K562 treated with DMSO at 1 percent for 12 hours (cell line): ENCODE data around the gene FAM234A. TPM values are rescaled to one million over a fixed set of nuclear protein-coding genes. Genes with fewer than 3 reads are reported as not detected.

Experiments used
- total RNA-seq: library from RNA; unstranded; fragments of 300-600 nt; gene quantifications from 2 replicates; pipeline ENCODE4 v1.2.3, GENCODE V29; 2022; ENCODE audit not compliant: insufficient read depth

FAM234A gene
- 78.1 and 81.9 TPM in 2 replicates for total RNA-seq

GRCh38 chr16:234468-235305 lies at the start of gene FAM234A:
TSS of gene FAM234A (plus strand) at chr16:234821. CDS start at chr16:254414, 19,593 bp downstream.

GRCh38 chr16:228852-229730 lies 5.5 kb upstream of the FAM234A start, which contains the start of gene LUC7L:
TSS of gene LUC7L (minus strand) at chr16:229449. CDS start at chr16:229339, 110 bp downstream.

GRCh38 chr16:275786-276232 lies 41.2 kb downstream of the FAM234A start, which contains the start of gene RGS11:
TSS of gene RGS11 (minus strand) at chr16:275944. CDS start at chr16:275911, 33 bp downstream.

GRCh38 chr16:280552-280951 lies 45.9 kb downstream of the FAM234A start, which contains the start of gene ARHGDIG:
TSS of gene ARHGDIG (plus strand) at chr16:280591. CDS start at chr16:280681, 90 bp downstream.

GRCh38 chr16:283033-283805 lies 48.6 kb downstream of the FAM234A start, which contains the start of gene PDIA2:
TSS of gene PDIA2 (plus strand) at chr16:283164. CDS start at chr16:283170, 6 bp downstream.

Other genes with a start within 250 kb of the FAM234A start
- gene POLR3K, start 181.2 kb upstream of the FAM234A start, total RNA-seq, result 37.9 and 51.3 TPM in 2 replicates
- gene SNRNP25, start 181.0 kb upstream of the FAM234A start, total RNA-seq, result 69.1 and 100 TPM in 2 replicates
- gene RHBDF1, start 162.2 kb upstream of the FAM234A start, total RNA-seq, result 4.1 and 6.4 TPM in 2 replicates
- gene MPG, start 156.6 kb upstream of the FAM234A start, total RNA-seq, result 82.0 and 140 TPM in 2 replicates
- gene NPRL3, start 96.1 kb upstream of the FAM234A start, total RNA-seq, result 24.8 and 44.1 TPM in 2 replicates
- 91.5 and 152 TPM in 2 replicates for gene HBZ, start 82.2 kb upstream of the FAM234A start, total RNA-seq
- gene HBM, start 68.8 kb upstream of the FAM234A start, total RNA-seq, result not detected in 2 replicates
- 139 and 152 TPM in 2 replicates for gene HBA2, start 61.9 kb upstream of the FAM234A start, total RNA-seq
- 556 and 839 TPM in 2 replicates for gene HBA1, start 58.1 kb upstream of the FAM234A start, total RNA-seq
- gene HBQ1, start 54.4 kb upstream of the FAM234A start, total RNA-seq, result 34.4 and 92.7 TPM in 2 replicates
- gene LUC7L, start 5.4 kb upstream of the FAM234A start, total RNA-seq, result 48.4 and 56.4 TPM in 2 replicates
- not detected in 2 replicates for gene RGS11, start 41.1 kb downstream of the FAM234A start, total RNA-seq
- gene ARHGDIG, start 45.8 kb downstream of the FAM234A start, total RNA-seq, result not detected in 2 replicates
- gene PDIA2, start 48.3 kb downstream of the FAM234A start, total RNA-seq, result not detected in 2 replicates
- gene AXIN1, start 117.9 kb downstream of the FAM234A start, total RNA-seq, result 28.6 and 39.4 TPM in 2 replicates
- 89.7 and 105 TPM in 2 replicates for gene MRPL28, start 135.7 kb downstream of the FAM234A start, total RNA-seq
- 86.0 and 95.6 TPM in 2 replicates for gene PGAP6, start 147.2 kb downstream of the FAM234A start, total RNA-seq
- gene NME4, start 162.4 kb downstream of the FAM234A start, total RNA-seq, result 138 and 154 TPM in 2 replicates
- gene DECR2, start 167.1 kb downstream of the FAM234A start, total RNA-seq, result 36.2 and 36.4 TPM in 2 replicates
- 10.5 and 18.8 TPM in 2 replicates for gene RAB11FIP3, start 190.8 kb downstream of the FAM234A start, total RNA-seq